Keratinocyte (primary cell): ENCODE measurements around the gene SCUBE3. TPM values are rescaled to one million over a fixed set of nuclear protein-coding genes. Genes with fewer than 3 reads are reported as not detected.

Experiments
- DNase-seq: peaks from one replicate; pipeline ENCODE4 v3.0.0-alpha.2; 2011; ENCODE audit warnings: low read depth, missing footprints, low spot score
- FAIRE-seq: peaks from 2 replicates; lab custom pipeline; 2011; peaks lifted over from hg19 to GRCh38; lab: Jason Lieb, UNC
- H2AFZ ChIP-seq: 2 replicates; pipeline ENCODE4 v1.6.0; 2012; ENCODE audit warnings: low read length, control low read depth, inconsistent platforms; ENCODE audit not compliant: control insufficient read depth
- H3K27ac ChIP-seq: 2 replicates; pipeline ENCODE4 v1.5.1; 2011; ENCODE audit warnings: low read length; ENCODE audit not compliant: control insufficient read depth, insufficient read depth
- H3K27me3 ChIP-seq: 3 replicates; pipeline ENCODE4 v1.6.0; 2011; ENCODE audit warnings: low read length; ENCODE audit not compliant: control insufficient read depth, insufficient read depth; ENCODE audit errors: extremely low read depth
- H3K36me3 ChIP-seq, 2 experiments: 2 replicates in 1 of 2; 3 replicates in 1 of 2; pipeline ENCODE4 v1.5.1; 2011; ENCODE audit warnings: low read length in 2 of 2, mild to moderate bottlenecking in 1 of 2; ENCODE audit not compliant: control insufficient read depth in 2 of 2, insufficient read depth in 2 of 2; ENCODE audit errors: extremely low read depth in 1 of 2
- H3K4me1 ChIP-seq: 3 replicates; pipeline ENCODE4 v1.5.1; 2011; ENCODE audit warnings: low read length; ENCODE audit not compliant: control insufficient read depth, insufficient read depth; ENCODE audit errors: extremely low read depth
- H3K4me2 ChIP-seq: 3 replicates; pipeline ENCODE4 v1.6.0; 2011; ENCODE audit warnings: low read depth, low read length; ENCODE audit not compliant: control insufficient read depth, insufficient read depth; ENCODE audit errors: extremely low read depth
- H3K4me3 ChIP-seq, 3 experiments: fragments of 200-600 bp in 1 of 3; sonication (generic) in 1 of 3; 2 replicates in 2 of 3; 3 replicates in 1 of 3; pipeline ENCODE4 v1.5.1; 2011 to 2016; ENCODE audit warnings: low read length in 3 of 3, mild to moderate bottlenecking in 3 of 3, control low read depth in 2 of 3, inconsistent platforms in 1 of 3, low read depth in 1 of 3, mixed read lengths in 1 of 3, mixed run types in 1 of 3, moderate library complexity in 1 of 3; ENCODE audit not compliant: control insufficient read depth in 2 of 3, insufficient read depth in 2 of 3; ENCODE audit errors: extremely low read depth in 1 of 3
- H3K79me2 ChIP-seq: 2 replicates; pipeline ENCODE4 v1.6.0; 2012; ENCODE audit warnings: low read length; ENCODE audit not compliant: control insufficient read depth, insufficient read depth
- H3K9ac ChIP-seq: 3 replicates; pipeline ENCODE4 v1.6.0; 2011; ENCODE audit warnings: low read length; ENCODE audit not compliant: control insufficient read depth, insufficient read depth; ENCODE audit errors: extremely low read depth
- H3K9me1 ChIP-seq: 3 replicates; pipeline ENCODE4 v1.6.0; 2011; ENCODE audit warnings: low read length; ENCODE audit not compliant: control insufficient read depth, insufficient read depth; ENCODE audit errors: extremely low read depth
- H3K9me3 ChIP-seq: 2 replicates; pipeline ENCODE4 v1.5.1; 2012; ENCODE audit warnings: low read depth, low read length; ENCODE audit not compliant: control insufficient read depth
- H4K20me1 ChIP-seq: 3 replicates; pipeline ENCODE4 v1.6.0; 2011; ENCODE audit warnings: low read length; ENCODE audit not compliant: control insufficient read depth, insufficient read depth; ENCODE audit errors: extremely low read depth
- EZH2 ChIP-seq: IDR thresholded peaks from one replicate; pipeline ENCODE4 v1.6.1; 2012; ENCODE audit warnings: inconsistent platforms, mild to moderate bottlenecking, low read length, moderate library complexity
- dilution Hi-C: fragments of 300-500 bp; cut with MboI; formaldehyde crosslinking; loops from one replicate; pipeline ENCODE4 v1.7.0; 2020; ENCODE audit warnings: low sequenced_read_pairs; ENCODE audit not compliant: extremely low pct_ligation_motif_present
- polyA plus RNA-seq, 5 experiments: library from polyadenylated mRNA; depleted of rRNA in 3 of 5; stranded (reverse) in 3 of 5; stranded (forward) in 1 of 5; unstranded in 1 of 5; fragments of >200 nt; gene quantifications; 1 replicate in 1 of 5; 2 replicates in 3 of 5; 3 replicates in 1 of 5; pipeline versions ENCODE4 v1.2.1 to v1.2.3, GENCODE V29; 2011 to 2012; ENCODE audit warnings: missing spikeins in 2 of 5, low read depth in 1 of 5, low replicate concordance in 1 of 5
- TF ChIP-seq, protein P1 (sequence below), 3 experiments: IDR thresholded peaks in 1 of 3; conservative IDR thresholded peaks in 1 of 3; optimal IDR thresholded peaks in 1 of 3; 2 replicates in 2 of 3; 3 replicates in 1 of 3; pipeline versions ENCODE3 to v1.5.1; 2011; ENCODE audit warnings: low read length in 3 of 3, mild to moderate bottlenecking in 3 of 3, moderate library complexity in 2 of 3, control low read depth in 1 of 3, inconsistent platforms in 1 of 3; ENCODE audit not compliant: insufficient read depth in 2 of 3; ENCODE audit errors: extremely low read depth in 1 of 3

SCUBE3 gene
- polyA plus RNA-seq, 1 donor (not counting 4 experiments of a cell fraction or from before 2014, with no cell fraction given) = 0.01 TPM

DNA sequence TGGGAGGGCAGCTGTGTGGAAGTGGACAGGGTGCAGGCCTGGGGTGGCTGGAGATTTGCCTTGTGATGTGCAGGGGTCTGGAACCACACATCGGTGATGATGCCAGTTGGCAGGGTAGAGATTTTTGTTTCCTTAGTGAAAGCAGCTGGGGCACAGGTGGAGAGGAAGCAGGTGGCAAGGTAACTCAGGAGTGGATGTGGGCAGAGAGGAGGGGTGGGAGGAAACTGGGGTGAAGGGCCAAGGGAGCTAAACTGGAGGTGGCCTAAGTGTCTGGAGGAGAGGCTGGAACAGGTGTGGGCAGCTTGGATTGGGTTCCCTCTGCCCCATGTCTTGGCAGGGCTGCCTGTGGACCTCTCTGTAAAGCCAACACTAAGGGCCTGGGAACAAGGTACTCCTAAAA lies 4.7 kb upstream of the SCUBE3 start:
- no peak for DNase-seq
- no peaks in the 10 kb centered on the region for H3K9me1 ChIP-seq
- H2AFZ ChIP-seq = no peak overlapping the region
- H3K79me2 ChIP-seq = no peaks in the 10 kb centered on the region
- no peak overlapping the region for H3K4me3 ChIP-seq
- no peaks in the 10 kb centered on the region for H4K20me1 ChIP-seq
- dilution Hi-C loops = no loop called here
- H3K4me2 ChIP-seq = no peak overlapping the region
- H3K27ac ChIP-seq = no peak overlapping the region
- H3K9me3 ChIP-seq = no peaks in the 10 kb centered on the region
- H3K9ac ChIP-seq = no peak overlapping the region
- no peak for TF ChIP-seq EZH2
- TF ChIP-seq, protein P1, sequence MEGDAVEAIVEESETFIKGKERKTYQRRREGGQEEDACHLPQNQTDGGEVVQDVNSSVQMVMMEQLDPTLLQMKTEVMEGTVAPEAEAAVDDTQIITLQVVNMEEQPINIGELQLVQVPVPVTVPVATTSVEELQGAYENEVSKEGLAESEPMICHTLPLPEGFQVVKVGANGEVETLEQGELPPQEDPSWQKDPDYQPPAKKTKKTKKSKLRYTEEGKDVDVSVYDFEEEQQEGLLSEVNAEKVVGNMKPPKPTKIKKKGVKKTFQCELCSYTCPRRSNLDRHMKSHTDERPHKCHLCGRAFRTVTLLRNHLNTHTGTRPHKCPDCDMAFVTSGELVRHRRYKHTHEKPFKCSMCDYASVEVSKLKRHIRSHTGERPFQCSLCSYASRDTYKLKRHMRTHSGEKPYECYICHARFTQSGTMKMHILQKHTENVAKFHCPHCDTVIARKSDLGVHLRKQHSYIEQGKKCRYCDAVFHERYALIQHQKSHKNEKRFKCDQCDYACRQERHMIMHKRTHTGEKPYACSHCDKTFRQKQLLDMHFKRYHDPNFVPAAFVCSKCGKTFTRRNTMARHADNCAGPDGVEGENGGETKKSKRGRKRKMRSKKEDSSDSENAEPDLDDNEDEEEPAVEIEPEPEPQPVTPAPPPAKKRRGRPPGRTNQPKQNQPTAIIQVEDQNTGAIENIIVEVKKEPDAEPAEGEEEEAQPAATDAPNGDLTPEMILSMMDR (optimal IDR thresholded peaks at IDR 0.05 in 1 of 3, IDR thresholded peaks at IDR 0.05 in 1 of 3, conservative IDR thresholded peaks at IDR 0.05 in 1 of 3; ENCODE audit: extremely low read depth in 1 of 3, insufficient read depth in 2 of 3, low read length in 3 of 3) = no peak
- H3K36me3 ChIP-seq = no peaks in the 10 kb centered on the region
- FAIRE-seq = no peak
- peaks cover 59% of the 10 kb centered on the region for H3K27me3 ChIP-seq
- no peaks in the 10 kb centered on the region for H3K4me1 ChIP-seq

DNA sequence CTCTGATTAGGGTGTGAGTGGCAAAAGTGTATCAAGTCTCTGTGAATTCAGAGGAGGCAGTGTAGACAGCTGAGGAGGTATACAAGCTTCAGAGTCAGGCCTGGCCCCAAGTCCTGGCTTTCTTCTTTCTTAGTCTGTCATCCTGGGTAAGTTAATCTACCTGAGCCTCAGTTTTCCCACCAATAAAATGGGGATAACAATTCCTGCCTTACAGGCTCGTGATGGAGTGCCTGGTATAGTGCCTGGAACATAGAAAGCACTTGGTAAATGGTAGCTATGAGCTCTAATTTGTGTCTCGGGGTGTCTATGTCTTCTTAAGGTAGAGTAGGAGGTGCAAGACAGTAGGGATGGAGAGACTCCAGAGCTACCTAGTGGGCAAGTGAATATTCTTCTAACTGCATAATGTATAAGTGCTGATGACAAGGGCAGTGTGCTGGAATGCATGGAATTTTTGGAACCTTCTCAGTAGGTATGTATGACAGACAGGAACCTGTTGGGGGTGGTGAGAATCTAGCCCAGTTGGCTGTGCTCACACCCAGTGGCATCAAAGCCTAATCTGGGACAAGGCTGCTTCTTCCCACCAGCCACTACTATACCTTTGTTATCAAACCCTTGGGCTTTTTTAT lies 4.0 kb upstream of the SCUBE3 start:
- Histone ChIP-seq H3K4me3 (no peak overlapping the region), H3K36me3 (no peaks in the 10 kb centered on the region), H3K4me1 (peaks cover 3% of the 10 kb centered on the region), H3K27ac (no peak overlapping the region), H2AFZ (no peak overlapping the region), H4K20me1 (no peaks in the 10 kb centered on the region), H3K9me1 (no peaks in the 10 kb centered on the region), H3K9me3 (no peaks in the 10 kb centered on the region), H3K4me2 (no peak overlapping the region), H3K79me2 (no peaks in the 10 kb centered on the region), H3K9ac (no peak overlapping the region), H3K27me3 (peaks cover 61% of the 10 kb centered on the region)
- no peak for FAIRE-seq
- no peak for DNase-seq
- dilution Hi-C loops = no loop called here
- TF ChIP-seq, protein P1 (optimal IDR thresholded peaks at IDR 0.05 in 1 of 3, IDR thresholded peaks at IDR 0.05 in 1 of 3, conservative IDR thresholded peaks at IDR 0.05 in 1 of 3; ENCODE audit: extremely low read depth in 1 of 3, insufficient read depth in 2 of 3, low read length in 3 of 3) = no peak
- TF ChIP-seq EZH2 = no peak
